A549 (cell line): ENCODE results near the gene LARGE1. TPM values are rescaled to one million over a fixed set of nuclear protein-coding genes. Genes with fewer than 3 reads are reported as not detected.

Experiments
- ATAC-seq, 2 experiments: fragments of 200-7000 bp in 1 of 2; fragments of >200 bp in 1 of 2; cut with Nextera tagmentation in 1 of 2; cut with Tn5 transposase in 1 of 2; 3 replicates each; pipeline versions ENCODE4 v1.8.0 to v1.9.1; 2018 to 2020; ENCODE audit warnings: mild to moderate bottlenecking in 1 of 2, moderate library complexity in 1 of 2
- CTCF ChIA-PET: fragments of 300-600 bp; sonication (Branson Sonifier 250); formaldehyde crosslinking; extraction: SDS; loops from one replicate; lab custom pipeline; 2021; ENCODE audit warnings: antibody characterized with exemption, inconsistent platforms; lab: Yijun Ruan, JAX
- POLR2A ChIA-PET: fragments of 350-600 bp; formaldehyde crosslinking; extraction: SDS; loops from one replicate; lab custom pipeline; 2021; ENCODE audit warnings: antibody characterized with exemption, inconsistent platforms; lab: Yijun Ruan, JAX
- DNase-seq, 2 experiments: peaks; one replicate each; pipeline versions ENCODE4 v3.0.0 to v3.0.0-alpha.2; 2011 to 2016; ENCODE audit warnings: low read depth in 1 of 2, low spot score in 1 of 2
- FAIRE-seq: peaks from 2 replicates; lab custom pipeline; 2011; peaks lifted over from hg19 to GRCh38; lab: Jason Lieb, UNC
- H3K27ac ChIP-seq, 2 experiments: fragments of >200 bp; sonication (Bioruptor Twin); formaldehyde crosslinking; 3 replicates each; pipeline ENCODE4 v1.5.1; 2016 to 2017
- H3K4me1 ChIP-seq: fragments of >200 bp; sonication (Bioruptor Twin); formaldehyde crosslinking; 3 replicates; pipeline ENCODE4 v1.6.1; 2016
- H3K4me2 ChIP-seq: fragments of >200 bp; sonication (Bioruptor Twin); formaldehyde crosslinking; 3 replicates; pipeline ENCODE4 v1.6.1; 2016
- H3K4me3 ChIP-seq: fragments of >200 bp; sonication (Bioruptor Twin); formaldehyde crosslinking; 3 replicates; pipeline ENCODE4 v1.5.1; 2016
- H3K9me3 ChIP-seq: fragments of >200 bp; sonication (Bioruptor Twin); formaldehyde crosslinking; 3 replicates; pipeline ENCODE4 v1.6.1; 2016
- CEBPB ChIP-seq, 2 experiments: fragments of >200 bp in 1 of 2; sonication (Bioruptor Twin) in 1 of 2; formaldehyde crosslinking in 1 of 2; IDR thresholded peaks; 2 replicates each; pipeline ENCODE4 v1.6.1; 2012 to 2016
- EHF ChIP-seq: fragments of 250-450 bp; sonication (Bioruptor Pico); IDR thresholded peaks from 2 replicates; pipeline ENCODE4 v1.5.0; 2020; ENCODE audit warnings: mild to moderate bottlenecking
- ESRRA ChIP-seq: fragments of 150-350 bp; IDR thresholded peaks from 2 replicates; pipeline ENCODE4 v1.6.1; 2014; ENCODE audit warnings: mild to moderate bottlenecking, low read length, borderline replicate concordance
- FOSB ChIP-seq: fragments of 250-450 bp; sonication (Bioruptor Pico); IDR thresholded peaks from 2 replicates; pipeline ENCODE4 v1.5.0; 2020; ENCODE audit warnings: mild to moderate bottlenecking, moderate library complexity
- FOXS1 ChIP-seq: fragments of 250-450 bp; sonication (Bioruptor Pico); IDR thresholded peaks from 2 replicates; pipeline ENCODE4 v1.5.0; 2020; ENCODE audit warnings: mild to moderate bottlenecking, moderate library complexity
- HEYL ChIP-seq: fragments of 250-450 bp; sonication (Bioruptor Pico); IDR thresholded peaks from 2 replicates; pipeline ENCODE4 v1.8.0; 2021; ENCODE audit warnings: mild to moderate bottlenecking, moderate library complexity
- HOXB5 ChIP-seq: fragments of 250-450 bp; sonication (Bioruptor Pico); IDR thresholded peaks from 2 replicates; pipeline ENCODE4 v1.5.0; 2020; ENCODE audit warnings: mild to moderate bottlenecking, moderate library complexity
- JUN ChIP-seq, 2 experiments: fragments of >200 bp; sonication (Bioruptor Twin); formaldehyde crosslinking; IDR thresholded peaks; 2 replicates in 1 of 2; 3 replicates in 1 of 2; pipeline ENCODE4 v1.6.1; 2016 to 2017
- JUNB ChIP-seq: fragments of >200 bp; sonication (Bioruptor Twin); formaldehyde crosslinking; IDR thresholded peaks from 2 replicates; pipeline ENCODE4 v1.6.1; 2016
- KDM1A ChIP-seq: fragments of 200-600 bp; sonication (generic); IDR thresholded peaks from 2 replicates; pipeline ENCODE4 v1.6.1; 2016; ENCODE audit warnings: low read depth, mild to moderate bottlenecking
- KDM5A ChIP-seq: fragments of 200-600 bp; sonication (generic); IDR thresholded peaks from 2 replicates; pipeline ENCODE4 v1.6.1; 2016; ENCODE audit warnings: antibody characterized with exemption, mild to moderate bottlenecking
- MAX ChIP-seq: IDR thresholded peaks from 2 replicates; pipeline ENCODE4 v1.6.1; 2012
- NPAS2 ChIP-seq: fragments of 250-450 bp; sonication (Bioruptor Pico); IDR thresholded peaks from 2 replicates; pipeline ENCODE4 v1.8.0; 2022; ENCODE audit warnings: mild to moderate bottlenecking, moderate library complexity, borderline replicate concordance
- PHF8 ChIP-seq: fragments of 200-600 bp; sonication (generic); IDR thresholded peaks from 2 replicates; pipeline ENCODE4 v1.6.1; 2016; ENCODE audit warnings: low read depth, mild to moderate bottlenecking, antibody characterized with exemption, moderate library complexity, borderline replicate concordance
- POLR2A ChIP-seq: IDR thresholded peaks from 2 replicates; pipeline ENCODE4 v1.6.1; 2012; ENCODE audit warnings: mild to moderate bottlenecking, low read length
- POLR2AphosphoS2 ChIP-seq: conservative IDR thresholded peaks from 2 replicates; pipeline ENCODE4 v1.6.1; 2012; ENCODE audit warnings: low read length, improper control_type of control experiment, inconsistent platforms
- RFX5 ChIP-seq: fragments of 450-650 bp; IDR thresholded peaks from 2 replicates; pipeline ENCODE4 v1.7.1; 2014; ENCODE audit warnings: antibody characterized with exemption, mild to moderate bottlenecking, moderate library complexity
- ZC3H11A ChIP-seq: fragments of 450-650 bp; IDR thresholded peaks from 2 replicates; pipeline ENCODE4 v1.6.1; 2014; ENCODE audit warnings: antibody characterized with exemption, mild to moderate bottlenecking
- WGBS: methylation state at CpG from one replicate; pipeline ENCODE4 v1.1.6; 2017; ENCODE audit errors: missing lambda C conversion rate; 5-methylcytosine and 5-hydroxymethylcytosine counted together
- polyA plus RNA-seq, 4 experiments: library from polyadenylated mRNA; depleted of rRNA in 3 of 4; stranded (reverse); fragments of >200 nt; fragmentation: RNase III in 1 of 4; extraction: RNeasy Plus Mini Kit Qiagen cat#74134 plus additional on column Dnase treatment in 1 of 4; gene quantifications; 2 replicates in 3 of 4; 3 replicates in 1 of 4; pipeline ENCODE4 v1.2.3, GENCODE V29; 2011 to 2017
- TF ChIP-seq, protein P1 (sequence below): fragments of 150-350 bp; IDR thresholded peaks from 2 replicates; pipeline ENCODE4 v1.6.1; 2014; ENCODE audit warnings: low read depth, mild to moderate bottlenecking, low read length

Gene LARGE1
- polyA plus RNA-seq, 2 of the 4 experiments (the other 2 are of a cell fraction): 2.7 to 5.8 TPM

GRCh38 chr22:33299245-33299956, 620.9 kb downstream of the LARGE1 start:
- H3K27ac ChIP-seq: no peak overlapping the region
- TF ChIP-seq CEBPB (IDR thresholded peaks at IDR 0.05): no peak
- TF ChIP-seq KDM1A: no peak
- 78% methylated on average over 7 of the region's 7 CpGs for WGBS
- H3K4me1 ChIP-seq: peaks cover 9% of the 10 kb centered on the region
- no peaks in the 10 kb centered on the region for H3K9me3 ChIP-seq
- DNase-seq (no peak), FAIRE-seq (no peak), ATAC-seq (no peak)
- POLR2A ChIA-PET: no interaction called here
- no peak overlapping the region for H3K4me3 ChIP-seq
- no peak overlapping the region for H3K4me2 ChIP-seq
- CTCF ChIA-PET: interaction anchor here (0.6 to 2.4 kb wide), 4 partner anchors 14 to 1725 kb away, joined by 3 to 8 read pairs (median 4); no protein-coding TSS in a partner anchor

DNA sequence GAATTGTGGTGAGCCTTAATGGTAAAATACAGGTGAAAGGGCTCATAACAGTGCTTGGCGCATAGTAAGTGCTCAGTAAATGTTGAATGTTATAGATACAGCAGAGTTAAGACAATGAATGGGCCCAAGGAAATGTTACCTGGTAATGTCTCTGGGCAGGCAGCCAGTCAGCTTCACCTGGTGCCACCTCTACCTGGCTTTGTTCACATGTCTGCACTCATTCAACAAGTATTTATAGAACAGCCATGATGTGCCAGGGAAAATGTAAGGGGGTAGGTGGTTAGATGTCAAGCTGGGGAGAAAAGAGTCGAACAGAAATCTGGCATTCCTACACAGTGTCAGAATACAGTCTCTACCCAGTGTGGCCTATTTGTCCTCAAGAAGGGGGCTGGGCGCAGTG, 623.3 kb downstream of the LARGE1 start:
- Histone ChIP-seq H3K27ac (no peak overlapping the region), H3K4me1 (peaks cover 2% of the 10 kb centered on the region; the same call in 1 of the 3 replicates), H3K4me3 (no peak overlapping the region), H3K9me3 (no peaks in the 10 kb centered on the region), H3K4me2 (no peak overlapping the region)
- DNase-seq (no peak), ATAC-seq (no peak), FAIRE-seq (no peak)
- ChIA-PET CTCF (interaction anchor here (0.7 to 3.4 kb wide), 2 partner anchors 20 to 283 kb away, joined by 3 to 19 read pairs; no protein-coding TSS in a partner anchor), POLR2A (no interaction called here)
- WGBS: 92% methylated on average over 3 of the region's 3 CpGs
- TF ChIP-seq, protein P1, sequence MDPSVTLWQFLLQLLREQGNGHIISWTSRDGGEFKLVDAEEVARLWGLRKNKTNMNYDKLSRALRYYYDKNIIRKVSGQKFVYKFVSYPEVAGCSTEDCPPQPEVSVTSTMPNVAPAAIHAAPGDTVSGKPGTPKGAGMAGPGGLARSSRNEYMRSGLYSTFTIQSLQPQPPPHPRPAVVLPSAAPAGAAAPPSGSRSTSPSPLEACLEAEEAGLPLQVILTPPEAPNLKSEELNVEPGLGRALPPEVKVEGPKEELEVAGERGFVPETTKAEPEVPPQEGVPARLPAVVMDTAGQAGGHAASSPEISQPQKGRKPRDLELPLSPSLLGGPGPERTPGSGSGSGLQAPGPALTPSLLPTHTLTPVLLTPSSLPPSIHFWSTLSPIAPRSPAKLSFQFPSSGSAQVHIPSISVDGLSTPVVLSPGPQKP: no peak
- TF ChIP-seq MAX (no peak), KDM5A (no peak), JUN (IDR thresholded peaks at IDR 0.05) (no peak), ZC3H11A (no peak), POLR2AphosphoS2 (no peak), ESRRA (no peak), JUNB (no peak), POLR2A (no peak), RFX5 (no peak)

DNA sequence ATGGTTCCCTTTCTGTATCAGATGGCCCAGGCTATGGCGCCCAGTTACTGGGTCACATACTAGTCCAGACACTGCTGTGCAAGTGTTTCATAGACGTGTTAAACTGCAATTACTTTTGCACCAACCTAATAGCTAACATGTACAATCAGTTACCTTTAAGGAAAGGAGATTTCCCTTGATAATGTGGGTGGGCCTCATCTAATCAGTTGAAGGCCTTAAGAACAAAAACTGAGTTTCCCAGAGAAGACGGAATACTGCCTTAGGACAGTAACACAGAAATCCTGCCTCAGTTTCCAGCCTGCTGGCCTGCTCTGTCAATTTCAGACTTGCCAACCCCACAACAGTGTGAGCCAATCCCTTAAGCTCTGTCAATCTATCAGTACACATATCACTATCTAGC, 632.2 kb downstream of the LARGE1 start:
- Histone ChIP-seq H3K27ac (no peak overlapping the region), H3K9me3 (no peaks in the 10 kb centered on the region), H3K4me3 (no peak overlapping the region), H3K4me1 (no peaks in the 10 kb centered on the region), H3K4me2 (no peak overlapping the region)
- TF ChIP-seq HOXB5 (CRISPR knock-in tag) (no peak), FOSB (CRISPR knock-in tag) (no peak), POLR2AphosphoS2 (no peak), HEYL (CRISPR knock-in tag) (no peak), PHF8 (no peak), POLR2A (no peak), NPAS2 (CRISPR knock-in tag) (no peak), FOXS1 (no peak)
- ChIA-PET CTCF (no interaction called here), POLR2A (no interaction called here)
- WGBS: 67% methylated on average over 3 of the region's 3 CpGs
- no peak for FAIRE-seq
- no peak for ATAC-seq
- no peak for DNase-seq

GRCh38 chr22:33275073-33275443, 645.2 kb downstream of the LARGE1 start:
- POLR2A ChIA-PET: no interaction called here
- peaks cover 8% of the 10 kb centered on the region; the same call in 1 of the 3 replicates for H3K4me1 ChIP-seq

More at GRCh38 chr22:33275073-33275443, 645.2 kb downstream of the LARGE1 start:
- 76% methylated on average over 2 of the region's 2 CpGs for WGBS
- CTCF ChIA-PET: interaction anchor here (0.9 to 2.4 kb wide), 4 partner anchors 10 to 284 kb away, joined by 3 to 6 read pairs (median 3); no protein-coding TSS in a partner anchor
- H3K27ac ChIP-seq: no peak overlapping the region
- DNase-seq (no peak), ATAC-seq (no peak), FAIRE-seq (no peak)
- H3K9me3 ChIP-seq: no peaks in the 10 kb centered on the region
- no peak overlapping the region for H3K4me3 ChIP-seq
- H3K4me2 ChIP-seq: no peak overlapping the region
- TF ChIP-seq EHF (CRISPR knock-in tag): no peak
